Neural crest cell (in vitro differentiated cells): Measurements from ENCODE around the gene HDAC9. TPM values are rescaled to one million over a fixed set of nuclear protein-coding genes. Genes with fewer than 3 reads are reported as not detected.

Source experiments
- DNase-seq: peaks from one replicate; pipeline ENCODE4 v3.0.0; 2021; ENCODE audit warnings: low read depth, mixed read lengths, low spot score
- H3K27ac Mint-ChIP-seq: one replicate; pipeline ENCODE4 v1.8.0; 2021; ENCODE audit warnings: mild to moderate bottlenecking, mixed read lengths; ENCODE audit not compliant: unreplicated experiment
- H3K27me3 Mint-ChIP-seq: 2 replicates; pipeline ENCODE4 v1.8.0; 2021; ENCODE audit warnings: low read depth, mild to moderate bottlenecking, mixed read lengths
- H3K36me3 Mint-ChIP-seq: 2 replicates; pipeline ENCODE4 v1.8.0; 2021; ENCODE audit warnings: low read depth, mild to moderate bottlenecking, mixed read lengths
- H3K4me1 Mint-ChIP-seq: 2 replicates; pipeline ENCODE4 v1.8.0; 2021; ENCODE audit warnings: mixed read lengths
- H3K4me3 Mint-ChIP-seq: one replicate; pipeline ENCODE4 v1.8.0; 2021; ENCODE audit warnings: mild to moderate bottlenecking, mixed read lengths
- H3K9me3 Mint-ChIP-seq: 2 replicates; pipeline ENCODE4 v1.8.0; 2021; ENCODE audit warnings: mixed read lengths
- total RNA-seq: library from RNA; stranded (reverse); gene quantifications from 2 replicates; pipeline ENCODE4 v1.2.1, GENCODE V29; 2021
- TF ChIP-seq, protein P1 (sequence below): fragments of 200-600 bp; sonication (generic); conservative IDR thresholded peaks from 2 replicates; pipeline ENCODE4 v1.5.0; 2021; ENCODE audit warnings: antibody characterized with exemption, mild to moderate bottlenecking

The HDAC9 gene
- total RNA-seq, 1 donor from 2014 or later, result 32.3 TPM

DNA sequence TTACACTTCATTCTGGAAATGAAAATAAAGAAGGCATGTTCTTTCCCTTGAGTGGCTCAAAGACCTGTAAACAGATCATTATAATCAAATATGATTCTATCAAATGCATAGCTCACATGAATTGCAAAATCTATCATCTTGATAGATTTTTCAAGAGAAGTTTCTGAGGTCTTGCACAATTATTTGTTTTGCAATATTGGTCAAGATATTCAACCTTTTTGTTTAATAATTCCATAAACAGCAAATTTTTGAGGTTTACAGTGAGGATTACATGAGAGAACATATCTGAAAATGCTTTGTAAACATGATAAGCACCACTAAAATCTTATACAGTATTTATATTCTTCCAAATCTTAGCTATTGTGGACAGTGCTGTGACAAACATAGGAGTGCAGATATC, 160.8 kb downstream of the HDAC9 start:
- Mint-ChIP-seq H3K27me3 (no peaks in the 10 kb centered on the region), H3K27ac (no peak overlapping the region), H3K4me3 (no peak overlapping the region)

GRCh38 chr7:18659746-18660145, 164.2 kb downstream of the HDAC9 start:
- TF ChIP-seq, protein P1, sequence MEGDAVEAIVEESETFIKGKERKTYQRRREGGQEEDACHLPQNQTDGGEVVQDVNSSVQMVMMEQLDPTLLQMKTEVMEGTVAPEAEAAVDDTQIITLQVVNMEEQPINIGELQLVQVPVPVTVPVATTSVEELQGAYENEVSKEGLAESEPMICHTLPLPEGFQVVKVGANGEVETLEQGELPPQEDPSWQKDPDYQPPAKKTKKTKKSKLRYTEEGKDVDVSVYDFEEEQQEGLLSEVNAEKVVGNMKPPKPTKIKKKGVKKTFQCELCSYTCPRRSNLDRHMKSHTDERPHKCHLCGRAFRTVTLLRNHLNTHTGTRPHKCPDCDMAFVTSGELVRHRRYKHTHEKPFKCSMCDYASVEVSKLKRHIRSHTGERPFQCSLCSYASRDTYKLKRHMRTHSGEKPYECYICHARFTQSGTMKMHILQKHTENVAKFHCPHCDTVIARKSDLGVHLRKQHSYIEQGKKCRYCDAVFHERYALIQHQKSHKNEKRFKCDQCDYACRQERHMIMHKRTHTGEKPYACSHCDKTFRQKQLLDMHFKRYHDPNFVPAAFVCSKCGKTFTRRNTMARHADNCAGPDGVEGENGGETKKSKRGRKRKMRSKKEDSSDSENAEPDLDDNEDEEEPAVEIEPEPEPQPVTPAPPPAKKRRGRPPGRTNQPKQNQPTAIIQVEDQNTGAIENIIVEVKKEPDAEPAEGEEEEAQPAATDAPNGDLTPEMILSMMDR, result no peak
- H3K4me1 Mint-ChIP-seq, result no peaks in the 10 kb centered on the region
- H3K27ac Mint-ChIP-seq, result no peak overlapping the region
- no peaks in the 10 kb centered on the region for H3K9me3 Mint-ChIP-seq
- no peaks in the 10 kb centered on the region for H3K27me3 Mint-ChIP-seq
- DNase-seq, result no peak
- peaks cover 24% of the 10 kb centered on the region for H3K36me3 Mint-ChIP-seq
- H3K4me3 Mint-ChIP-seq, result no peak overlapping the region

More for the DNA sequence above, 160.8 kb downstream of the HDAC9 start:
- H3K9me3 Mint-ChIP-seq, result no peaks in the 10 kb centered on the region
- no peak for DNase-seq
- H3K36me3 Mint-ChIP-seq, result peaks cover 26% of the 10 kb centered on the region
- H3K4me1 Mint-ChIP-seq, result no peaks in the 10 kb centered on the region
- TF ChIP-seq, protein P1, result no peak

- peaks cover 4% of the 10 kb centered on the region for H3K9me3 Mint-ChIP-seq
- TF ChIP-seq, protein P1, result no peak
- H3K27me3 Mint-ChIP-seq, result no peaks in the 10 kb centered on the region
- H3K36me3 Mint-ChIP-seq, result peaks cover 13% of the 10 kb centered on the region
- no peak overlapping the region for H3K27ac Mint-ChIP-seq
- no peak for DNase-seq
- H3K4me3 Mint-ChIP-seq, result no peak overlapping the region
- peaks cover 11% of the 10 kb centered on the region for H3K4me1 Mint-ChIP-seq
Measured at GRCh38 chr7:18663321-18663720, 167.8 kb downstream of the HDAC9 start.

DNA sequence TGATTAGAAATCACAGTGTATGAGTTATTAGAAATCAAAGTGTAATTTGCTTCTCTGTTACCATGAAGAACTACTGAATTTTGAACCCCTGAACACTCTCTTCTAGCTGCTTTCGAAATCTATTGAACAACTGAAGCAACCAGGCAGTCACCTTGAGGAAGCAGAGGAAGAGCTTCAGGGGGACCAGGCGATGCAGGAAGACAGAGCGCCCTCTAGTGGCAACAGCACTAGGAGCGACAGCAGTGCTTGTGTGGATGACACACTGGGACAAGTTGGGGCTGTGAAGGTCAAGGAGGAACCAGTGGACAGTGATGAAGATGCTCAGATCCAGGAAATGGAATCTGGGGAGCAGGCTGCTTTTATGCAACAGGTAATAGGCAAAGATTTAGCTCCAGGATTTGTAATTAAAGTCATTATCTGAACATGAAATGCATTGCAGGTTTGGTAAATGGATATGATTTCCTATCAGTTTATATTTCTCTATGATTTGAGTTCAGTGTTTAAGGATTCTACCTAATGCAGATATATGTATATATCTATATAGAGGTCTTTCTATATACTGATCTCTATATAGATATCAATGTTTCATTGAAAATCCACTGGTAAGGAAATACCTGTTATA, 170.7 kb downstream of the HDAC9 start:
- H3K9me3 Mint-ChIP-seq, result peaks cover 4% of the 10 kb centered on the region
- peak overlapping the region; percentile 18 for H3K4me3 Mint-ChIP-seq
- DNase-seq, result peak; percentile 79
- H3K27me3 Mint-ChIP-seq, result no peaks in the 10 kb centered on the region
- H3K36me3 Mint-ChIP-seq, result peaks cover 7% of the 10 kb centered on the region
- TF ChIP-seq, protein P1, result peak; percentile 87
- H3K4me1 Mint-ChIP-seq, result peaks cover 19% of the 10 kb centered on the region
- peak overlapping the region; percentile 4 for H3K27ac Mint-ChIP-seq

DNA sequence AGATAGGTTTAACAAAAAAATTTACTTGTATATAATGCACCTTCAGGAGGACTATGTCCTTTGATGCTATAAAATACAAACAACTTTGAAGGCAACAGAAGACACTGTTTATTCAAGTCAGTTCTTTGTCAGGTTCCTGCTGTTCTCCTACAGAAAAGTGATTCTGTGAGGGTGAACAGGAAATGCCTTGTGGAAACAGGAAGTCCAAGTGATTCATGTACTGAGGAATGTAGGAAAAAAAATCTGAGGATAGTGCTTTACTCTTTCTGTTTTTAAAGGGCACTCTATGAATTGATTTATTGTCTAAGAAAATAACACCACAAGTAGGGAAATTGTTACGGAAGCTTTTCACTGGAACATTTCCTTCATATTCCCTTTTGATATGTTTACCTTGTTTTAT, 171.9 kb downstream of the HDAC9 start:
- DNase-seq, result no peak
- no peak overlapping the region for H3K4me3 Mint-ChIP-seq
- H3K27ac Mint-ChIP-seq, result no peak overlapping the region
- H3K36me3 Mint-ChIP-seq, result peaks cover 14% of the 10 kb centered on the region
- H3K9me3 Mint-ChIP-seq, result peaks cover 11% of the 10 kb centered on the region
- TF ChIP-seq, protein P1, result no peak
- H3K4me1 Mint-ChIP-seq, result peaks cover 19% of the 10 kb centered on the region
- H3K27me3 Mint-ChIP-seq, result no peaks in the 10 kb centered on the region
